KG1 (cell line): Measurements from ENCODE around the gene FSTL4.
A peak's percentile ranks its signal among the peaks of the same experiment; 100 is the strongest.
"Not testable (repeated sequence)": the region's sequence is repeated elsewhere in the genome, so short reads cannot be mapped to it uniquely, and the experiment has no call there.

Experiments used
- DNase-seq: peaks from one replicate; lab custom pipeline; 2025; lab: John Stamatoyannopoulos, UW

Gene FSTL4

GRCh38 chr5:133170756-133171387 is 441.5 kb downstream of the FSTL4 start:
- DNase-seq, result not testable (repeated sequence)

GRCh38 chr5:133164759-133165158 is 447.6 kb downstream of the FSTL4 start:
- DNase-seq, result no peak

GRCh38 chr5:133163839-133164238 is 448.5 kb downstream of the FSTL4 start:
- no peak for DNase-seq

- no peak for DNase-seq
These were observed 452.8 kb downstream of the FSTL4 start for GRCh38 chr5:133159543-133159942.

GRCh38 chr5:133155326-133155969 is 456.9 kb downstream of the FSTL4 start:
- DNase-seq, result no peak

GRCh38 chr5:133154274-133155075 is 457.9 kb downstream of the FSTL4 start:
- DNase-seq, result no peak

- DNase-seq, result no peak
These were observed 461.3 kb downstream of the FSTL4 start for GRCh38 chr5:133150909-133151544.

GRCh38 chr5:133149345-133149744 is 463.0 kb downstream of the FSTL4 start:
- no peak for DNase-seq

GRCh38 chr5:133147815-133148567 is 464.4 kb downstream of the FSTL4 start:
- DNase-seq, result no peak

GRCh38 chr5:133147411-133147810 is 464.9 kb downstream of the FSTL4 start:
- DNase-seq, result peak; percentile 4
